Esophagus muscularis mucosa (tissue), 4 donors: ENCODE results near the gene CALD1. TPM values are rescaled to one million over a fixed set of nuclear protein-coding genes. Genes with fewer than 3 reads are reported as not detected.

ENCODE experiments used
- DNase-seq: peaks from one replicate; pipeline ENCODE4 v3.0.0-alpha.2; 2017; ENCODE audit errors: extremely low spot score
- H3K27ac ChIP-seq, 4 donors: fragments of 200-600 bp; sonication (generic); replicated peaks in 1 of 4; 1 replicate in 3 of 4; 2 replicates in 1 of 4; pipeline ENCODE4 v1.5.1; 2016 to 2019; ENCODE audit warnings: mild to moderate bottlenecking in 1 of 4
- H3K27me3 ChIP-seq, 4 donors: fragments of 200-600 bp; sonication (generic); one replicate each; pipeline versions ENCODE4 v1.5.1 to v1.6.0; 2016 to 2019
- H3K36me3 ChIP-seq, 4 donors: fragments of 200-600 bp; sonication (generic); one replicate each; pipeline ENCODE4 v1.5.1; 2016 to 2019
- H3K4me1 ChIP-seq, 4 donors: fragments of 200-600 bp; sonication (generic); one replicate each; pipeline ENCODE4 v1.5.1; 2016 to 2019
- H3K4me3 ChIP-seq, 4 donors: fragments of 200-600 bp; sonication (generic); 1 replicate in 2 of 4; 2 replicates in 2 of 4; pipeline ENCODE4 v1.5.1; 2016 to 2019; ENCODE audit warnings: mild to moderate bottlenecking in 4 of 4, moderate library complexity in 1 of 4
- H3K9me3 ChIP-seq, 4 donors: fragments of 200-600 bp; sonication (generic); 1 replicate in 3 of 4; 2 replicates in 1 of 4; pipeline ENCODE4 v1.5.1; 2016 to 2019
- CTCF ChIP-seq, 3 experiments: fragments of 200-600 bp in 2 of 3; fragments of 450-650 bp in 1 of 3; sonication (generic) in 2 of 3; IDR thresholded peaks; one replicate each; pipeline ENCODE4 v1.5.1; 2017 to 2019; ENCODE audit warnings: antibody characterized with exemption in 3 of 3, mild to moderate bottlenecking in 2 of 3, moderate library complexity in 1 of 3
- EP300 ChIP-seq: sonication (generic); formaldehyde crosslinking; IDR thresholded peaks from one replicate; pipeline ENCODE4 v1.6.1; 2017; ENCODE audit warnings: antibody characterized with exemption
- POLR2A ChIP-seq: fragments of 450-650 bp; IDR thresholded peaks from one replicate; pipeline ENCODE4 v1.6.1; 2017; ENCODE audit warnings: antibody characterized with exemption, moderate library complexity, mild to moderate bottlenecking, low read depth
- POLR2AphosphoS5 ChIP-seq, 2 donors: sonication (generic); formaldehyde crosslinking; IDR thresholded peaks; one replicate each; pipeline ENCODE4 v1.6.1; 2017; ENCODE audit warnings: antibody characterized with exemption in 2 of 2
- WGBS: methylation state at CpG from one replicate; pipeline ENCODE4 v1.1.5; 2018; 5-methylcytosine and 5-hydroxymethylcytosine counted together
- intact Hi-C: fragments of 100-400 bp; cut with DNase I; formaldehyde crosslinking; loops from one replicate; pipeline ENCODE4 v1.15.1; 2023
- total RNA-seq, 4 donors: library from RNA; depleted of rRNA; stranded (reverse); fragments of >200 nt; gene quantifications; one replicate each; pipeline versions ENCODE4 v1.1.0 to v1.2.1, GENCODE V29; 2016

CALD1 gene
- total RNA-seq, 4 donors from 2014 or later, result 2,057 to 3,140 (median 2,687) TPM

GRCh38 chr7:134825666-134826065 is 46.2 kb downstream of the CALD1 start:
- Histone ChIP-seq H3K4me3 (no peak overlapping the region), H3K36me3 (peaks cover 0 to 4% (median 0%) of the 10 kb centered on the region in 4 donors), H3K27me3 (no peaks in the 10 kb centered on the region), H3K4me1 (peaks cover 47 to 95% (median 86%) of the 10 kb centered on the region in 4 donors), H3K27ac (peak overlapping the region; percentile 82 to 87 (median 83)), H3K9me3 (no peaks in the 10 kb centered on the region)
- DNase-seq, result no peak
- intact Hi-C loops, result no loop called here
- WGBS, result 45% methylated on average over 1 of the region's 1 CpG
- TF ChIP-seq CTCF (IDR thresholded peaks at IDR 0.05) (no peak), EP300 (no peak), POLR2AphosphoS5 (IDR thresholded peaks at IDR 0.05) (no peak), POLR2A (no peak)

GRCh38 chr7:134826105-134826504 is 46.7 kb downstream of the CALD1 start:
- no peak overlapping the region for H3K4me3 ChIP-seq
- 54% methylated on average over 4 of the region's 4 CpGs for WGBS

GRCh38 chr7:134827436-134827835 is 48.0 kb downstream of the CALD1 start:
- Histone ChIP-seq H3K27ac (peak overlapping the region; percentile 82 to 87 (median 83)), H3K4me1 (peaks cover 50 to 100% (median 97%) of the 10 kb centered on the region in 4 donors), H3K9me3 (no peaks in the 10 kb centered on the region), H3K4me3 (peak overlapping the region in 2 of 4 donors; percentile 8 to 22), H3K36me3 (peaks cover 0 to 4% (median 0%) of the 10 kb centered on the region in 4 donors), H3K27me3 (no peaks in the 10 kb centered on the region)
- intact Hi-C loops, result no loop called here
- TF ChIP-seq POLR2AphosphoS5 (IDR thresholded peaks at IDR 0.05), result no peak
- no peak for TF ChIP-seq CTCF (IDR thresholded peaks at IDR 0.05)
- TF ChIP-seq EP300, result no peak
- no peak for TF ChIP-seq POLR2A
- 50% methylated on average over 4 of the region's 4 CpGs for WGBS
- no peak for DNase-seq

More at GRCh38 chr7:134826105-134826504, 46.7 kb downstream of the CALD1 start:
- DNase-seq, result no peak
- TF ChIP-seq POLR2A, result no peak
- TF ChIP-seq POLR2AphosphoS5 (IDR thresholded peaks at IDR 0.05), result peak in 1 of 2 donors; percentile 33
- no peak for TF ChIP-seq CTCF (IDR thresholded peaks at IDR 0.05)
- no peak for TF ChIP-seq EP300
- no peaks in the 10 kb centered on the region for H3K9me3 ChIP-seq
- no peaks in the 10 kb centered on the region for H3K27me3 ChIP-seq
- peaks cover 0 to 4% (median 0%) of the 10 kb centered on the region in 4 donors for H3K36me3 ChIP-seq
- H3K4me1 ChIP-seq, result peaks cover 47 to 96% (median 88%) of the 10 kb centered on the region in 4 donors
- H3K27ac ChIP-seq, result peak overlapping the region; percentile 82 to 87 (median 83)
- intact Hi-C loops, result no loop called here

GRCh38 chr7:134827889-134828288 is 48.5 kb downstream of the CALD1 start:
- TF ChIP-seq EP300 (no peak), CTCF (IDR thresholded peaks at IDR 0.05) (no peak), POLR2AphosphoS5 (IDR thresholded peaks at IDR 0.05) (peak; percentile 49 to 65), POLR2A (no peak)
- intact Hi-C loops, result no loop called here
- Histone ChIP-seq H3K4me1 (peaks cover 51 to 100% (median 98%) of the 10 kb centered on the region in 4 donors), H3K36me3 (peaks cover 0 to 3% (median 0%) of the 10 kb centered on the region in 4 donors), H3K27me3 (no peaks in the 10 kb centered on the region), H3K4me3 (peak overlapping the region in 3 of 4 donors; percentile 8 to 22 (median 17)), H3K9me3 (no peaks in the 10 kb centered on the region), H3K27ac (peak overlapping the region; percentile 82 to 87 (median 83))
- WGBS, result 47% methylated on average over 3 of the region's 3 CpGs
- DNase-seq, result no peak

GRCh38 chr7:134828361-134828760 is 48.9 kb downstream of the CALD1 start:
- no peaks in the 10 kb centered on the region for H3K36me3 ChIP-seq
- no peaks in the 10 kb centered on the region for H3K27me3 ChIP-seq
- no peaks in the 10 kb centered on the region for H3K9me3 ChIP-seq
- peak overlapping the region in 2 of 4 donors; percentile 17 to 22 for H3K4me3 ChIP-seq
- WGBS, result 32% methylated on average over 2 of the region's 2 CpGs
- H3K4me1 ChIP-seq, result peaks cover 51 to 100% (median 98%) of the 10 kb centered on the region in 4 donors
- no peak for DNase-seq
- TF ChIP-seq POLR2A (no peak), CTCF (IDR thresholded peaks at IDR 0.05) (no peak), EP300 (no peak), POLR2AphosphoS5 (IDR thresholded peaks at IDR 0.05) (no peak)
- H3K27ac ChIP-seq, result peak overlapping the region; percentile 82 to 87 (median 83)
- intact Hi-C loops, result no loop called here
